ENCODE results near the gene LINGO3. TPM values are rescaled to one million over a fixed set of nuclear protein-coding genes. Genes with fewer than 3 reads are reported as not detected.

LINGO3 gene
- total and polyA plus RNA-seq, 2 donors (not counting 1 experiment from before 2014, with no cell fraction given): 1.1 to 3.9 TPM

DNA sequence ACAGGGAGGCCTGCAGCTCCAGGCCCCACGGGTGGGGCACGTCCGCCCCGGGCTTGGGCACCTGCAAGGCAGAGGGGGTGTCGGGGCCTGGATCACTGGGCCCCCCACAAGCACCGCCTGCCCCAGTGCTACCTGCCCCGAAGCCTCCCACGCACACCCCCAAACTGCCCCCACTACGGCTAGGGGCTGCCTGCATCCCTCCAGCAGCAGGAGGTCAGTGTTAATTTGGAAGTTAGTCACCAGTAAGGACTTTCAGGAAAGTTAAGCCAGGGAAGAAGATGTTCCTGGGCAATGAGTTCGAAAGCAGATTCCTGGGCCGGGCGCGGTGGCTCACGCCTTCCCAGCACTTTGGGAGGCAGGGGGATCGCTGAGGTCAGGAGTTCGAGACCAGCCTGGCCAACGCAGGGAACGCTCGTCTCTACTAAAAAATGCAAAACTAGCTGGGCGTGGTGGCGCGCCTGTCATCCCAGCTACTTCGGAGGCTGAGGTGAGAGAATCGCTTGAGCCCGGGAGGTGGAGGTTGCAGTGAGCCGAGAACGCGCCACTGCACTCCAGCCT lies 31.4 kb downstream of the LINGO3 start:
- Histone ChIP-seq H3K9ac (ENCODE audit: low read length) (no peak overlapping the region), H3K36me3 (replicated peaks in 1 of 2; ENCODE audit: control extremely low read depth in 1 of 2, control insufficient read depth in 1 of 2, extremely low read depth in 1 of 2, insufficient read depth in 2 of 2, low read length in 1 of 2) (peaks cover 0 to 32% of the 10 kb centered on the region in 2 experiments), H2AFZ (ENCODE audit: insufficient read depth, low read depth, low read length, poor library complexity, severe bottlenecking) (no peak overlapping the region), H3K4me3 (ENCODE audit: control extremely low read depth in 1 of 5, extremely low read depth in 1 of 5, insufficient read depth in 1 of 5, low read depth in 2 of 5, low read length in 4 of 5) (no peak overlapping the region), H3K79me2 (ENCODE audit: control insufficient read depth, insufficient read depth, low read length) (peaks cover 79% of the 10 kb centered on the region), H3K27me3 (replicated peaks in 1 of 4; ENCODE audit: control extremely low read depth in 1 of 4, control insufficient read depth in 3 of 4, insufficient read depth in 4 of 4, low read length in 3 of 4) (no peaks in the 10 kb centered on the region), H3K9me3 (ENCODE audit: control extremely low read depth in 1 of 3, control insufficient read depth in 2 of 3, insufficient read depth in 1 of 3, low read length in 2 of 3) (no peaks in the 10 kb centered on the region), H3K27ac (ENCODE audit: low read length in 2 of 2) (no peak overlapping the region), H3K4me2 (replicated peaks; ENCODE audit: low read depth, low read length, poor library complexity, severe bottlenecking) (no peak overlapping the region), H4K20me1 (ENCODE audit: control insufficient read depth, insufficient read depth, low read length, poor library complexity, severe bottlenecking) (peaks cover 53% of the 10 kb centered on the region), H3K4me1 (ENCODE audit: control insufficient read depth in 2 of 2, insufficient read depth in 2 of 2, low read length in 2 of 2) (peaks cover 39 to 59% of the 10 kb centered on the region in 2 donors)
- no peak for TF ChIP-seq CTCF (IDR thresholded peaks at IDR 0.05)
- no peak for TF ChIP-seq EZH2 (IDR thresholded peaks at IDR 0.05; ENCODE audit: borderline replicate concordance, insufficient read depth, low read depth, low read length, poor library complexity, severe bottlenecking)
- Mint-ChIP-seq H3K4me3 (no peak overlapping the region), H3K27me3 (no peaks in the 10 kb centered on the region), H3K27ac (no peak overlapping the region), H3K9me3 (ENCODE audit: insufficient read depth) (no peaks in the 10 kb centered on the region), H3K4me1 (peaks cover 43% of the 10 kb centered on the region)
- WGBS (ENCODE audit: insufficient coverage): 98% methylated on average over 22 of the region's 28 CpGs
- POLR2A ChIA-PET: interaction anchor here (0.6 to 10.8 kb wide), 6 partner anchors 12 to 114 kb away, joined by 3 to 134 read pairs (median 4); partner anchors contain the start of gene JSRP1
- no peak for ATAC-seq (ENCODE audit: low read depth)
- CTCF ChIA-PET: interaction anchor here (0.7 to 7.5 kb wide), 7 partner anchors 12 to 116 kb away, joined by 3 to 66 read pairs (median 18); partner anchors contain the start of gene SF3A2
- no peak for DNase-seq
- intact Hi-C loops (cut with micrococcal nuclease): loop anchor here (5.0 to 10.0 kb wide), 2 partner anchors 41 to 198 kb away; partner anchors contain the start of gene GADD45B
